IMR-90 (cell line): ENCODE results near the gene ABCC8. TPM values are rescaled to one million over a fixed set of nuclear protein-coding genes. Genes with fewer than 3 reads are reported as not detected.

ENCODE experiments used
- ATAC-seq: fragments of 200-7000 bp; cut with Tn5 transposase; 2 replicates; pipeline ENCODE4 v1.9.1; 2020; ENCODE audit warnings: low read depth, mild to moderate bottlenecking, moderate library complexity
- BruUV-seq: library from RNA; stranded (reverse); fragments of 400-500 nt; replicated peaks from 2 replicates; lab custom pipeline; 2021; lab: Mats Ljungman, UMichigan
- CTCF ChIA-PET: fragments of 300-600 bp; formaldehyde crosslinking; extraction: SDS; loops from one replicate; lab custom pipeline; 2021; ENCODE audit warnings: antibody characterized with exemption; lab: Yijun Ruan, JAX
- POLR2A ChIA-PET: fragments of 300-600 bp; sonication (Branson Sonifier 250); formaldehyde crosslinking; loops from one replicate; lab custom pipeline; 2022; ENCODE audit warnings: antibody characterized with exemption; ENCODE audit not compliant: unreplicated experiment; lab: Charles Lee
- DNase-seq: peaks from one replicate; pipeline ENCODE4 v3.0.0; 2013
- H2AFZ ChIP-seq: replicated peaks from 2 replicates; pipeline ENCODE3; 2013; ENCODE audit warnings: low read length, mild to moderate bottlenecking; ENCODE audit not compliant: poor library complexity
- H2AK5ac ChIP-seq: 2 replicates; pipeline ENCODE4 v1.6.1; 2013; ENCODE audit warnings: low read depth, low read length, inconsistent platforms
- H2AK9ac ChIP-seq: replicated peaks from 2 replicates; pipeline ENCODE3; 2013; ENCODE audit warnings: mild to moderate bottlenecking, low read depth, low read length, moderate library complexity; ENCODE audit not compliant: poor library complexity
- H2BK120ac ChIP-seq: 2 replicates; pipeline ENCODE4 v1.6.1; 2013; ENCODE audit warnings: low read depth, low read length, inconsistent platforms
- H2BK15ac ChIP-seq: 3 replicates; pipeline ENCODE4 v1.6.1; 2013; ENCODE audit warnings: low read depth, low read length, inconsistent platforms
- H2BK20ac ChIP-seq: 2 replicates; pipeline ENCODE4 v1.6.1; 2013; ENCODE audit warnings: low read depth, mild to moderate bottlenecking, inconsistent platforms, low read length, moderate library complexity
- H2BK5ac ChIP-seq: 2 replicates; pipeline ENCODE4 v1.6.1; 2013; ENCODE audit warnings: mild to moderate bottlenecking, low read depth, low read length, inconsistent platforms; ENCODE audit not compliant: poor library complexity, severe bottlenecking
- H3K14ac ChIP-seq: replicated peaks from 2 replicates; pipeline ENCODE4 v1.6.1; 2013; ENCODE audit warnings: low read depth, low read length, inconsistent platforms
- H3K18ac ChIP-seq: 2 replicates; pipeline ENCODE4 v1.6.1; 2013; ENCODE audit warnings: low read depth, low read length, control low read depth
- H3K23ac ChIP-seq: 2 replicates; pipeline ENCODE4 v1.6.1; 2013; ENCODE audit warnings: low read depth, low read length, inconsistent platforms
- H3K27ac ChIP-seq: 2 replicates; pipeline ENCODE4 v1.5.1; 2013; ENCODE audit warnings: mild to moderate bottlenecking, control low read depth, low read length; ENCODE audit not compliant: insufficient read depth
- H3K27me3 ChIP-seq: 2 replicates; pipeline ENCODE4 v1.6.1; 2013; ENCODE audit warnings: low read length; ENCODE audit not compliant: control insufficient read depth, insufficient read depth
- H3K36me3 ChIP-seq: 2 replicates; pipeline ENCODE4 v1.6.1; 2013; ENCODE audit warnings: low read length, mixed read lengths; ENCODE audit not compliant: control insufficient read depth, insufficient read depth
- H3K4ac ChIP-seq: 2 replicates; pipeline ENCODE4 v1.6.1; 2013; ENCODE audit warnings: low read depth, low read length, inconsistent platforms
- H3K4me1 ChIP-seq: 2 replicates; pipeline ENCODE4 v1.6.1; 2013; ENCODE audit warnings: low read length, mixed read lengths; ENCODE audit not compliant: control insufficient read depth, insufficient read depth
- H3K4me2 ChIP-seq: 2 replicates; pipeline ENCODE4 v1.6.1; 2013; ENCODE audit warnings: low read depth, mild to moderate bottlenecking, control low read depth, low read length, moderate library complexity
- H3K4me3 ChIP-seq: 2 replicates; pipeline ENCODE4 v1.5.1; 2013; ENCODE audit warnings: low read depth, mild to moderate bottlenecking, control low read depth, low read length, moderate library complexity; ENCODE audit not compliant: insufficient read depth
- H3K56ac ChIP-seq: 2 replicates; pipeline ENCODE4 v1.6.1; 2013; ENCODE audit warnings: low read length, inconsistent platforms; ENCODE audit not compliant: insufficient read depth; ENCODE audit errors: extremely low read depth
- H3K79me1 ChIP-seq, 2 experiments: 2 replicates each; pipeline ENCODE4 v1.6.1; 2013; ENCODE audit warnings: low read length in 2 of 2, inconsistent platforms in 1 of 2, low read depth in 1 of 2
- H3K9ac ChIP-seq: 2 replicates; pipeline ENCODE4 v1.6.1; 2013; ENCODE audit warnings: low read depth, low read length, control low read depth
- H3K9me1 ChIP-seq: 2 replicates; pipeline ENCODE4 v1.6.1; 2013; ENCODE audit warnings: low read length, inconsistent platforms; ENCODE audit not compliant: insufficient read depth
- H3K9me3 ChIP-seq: 2 replicates; pipeline ENCODE4 v1.6.1; 2013; ENCODE audit warnings: low read length; ENCODE audit not compliant: control insufficient read depth, insufficient read depth
- H4K20me1 ChIP-seq: 2 replicates; pipeline ENCODE4 v1.6.1; 2013; ENCODE audit warnings: low read length, inconsistent platforms; ENCODE audit not compliant: insufficient read depth
- H4K5ac ChIP-seq: 2 replicates; pipeline ENCODE4 v1.6.1; 2013; ENCODE audit warnings: mild to moderate bottlenecking, low read depth, low read length, control low read depth
- H4K8ac ChIP-seq, 2 experiments: 2 replicates each; pipeline ENCODE4 v1.6.1; 2013; ENCODE audit warnings: low read depth in 2 of 2, low read length in 2 of 2, control low read depth in 1 of 2, inconsistent platforms in 1 of 2
- H4K91ac ChIP-seq: 2 replicates; pipeline ENCODE4 v1.6.1; 2013; ENCODE audit warnings: low read depth, low read length, inconsistent platforms; ENCODE audit not compliant: insufficient read depth
- POLR2A ChIP-seq: IDR thresholded peaks from 2 replicates; pipeline ENCODE4 v1.6.1; 2012; ENCODE audit warnings: mild to moderate bottlenecking, low read depth, low read length
- WGBS, 2 experiments: methylation state at CpG; one replicate each; pipeline versions ENCODE4 v1.1.5 to v1.1.7; 2013; ENCODE audit warnings: missing lambda C conversion rate in 2 of 2; ENCODE audit not compliant: insufficient read length in 1 of 2; ENCODE audit errors: extremely low coverage in 2 of 2; 5-methylcytosine and 5-hydroxymethylcytosine counted together
- dilution Hi-C: fragments of 300-500 bp; cut with HindIII; formaldehyde crosslinking; loops from one replicate; pipeline ENCODE4 v1.14.3; 2018; ENCODE audit warnings: low sequenced_read_pairs; ENCODE audit not compliant: unreplicated experiment
- in situ Hi-C: fragments of 300-500 bp; cut with MboI; formaldehyde crosslinking; loops from 3 replicates; pipeline ENCODE4 v1.14.3; 2019; ENCODE audit warnings: low sequenced_read_pairs, inconsistent platforms, mixed read lengths
- intact Hi-C: fragments of 100-400 bp; cut with micrococcal nuclease; formaldehyde crosslinking; loops from 2 replicates; pipeline ENCODE4 v1.10.0; 2022
- polyA plus RNA-seq, 3 experiments: library from polyadenylated mRNA; depleted of rRNA; stranded (reverse); fragments of >200 nt; gene quantifications; 2 replicates each; pipeline ENCODE4 v1.2.3, GENCODE V29; 2012; ENCODE audit warnings: low replicate concordance in 1 of 3
- total RNA-seq: library from RNA; depleted of rRNA; stranded (reverse); fragments of >200 nt; gene quantifications from 2 replicates; pipeline ENCODE4 v1.2.3, GENCODE V29; 2012

ABCC8 gene
- total and polyA plus RNA-seq, 2 of the 4 experiments (the other 2 are of a cell fraction) = not detected

- H4K8ac ChIP-seq = no peak overlapping the region
These were observed 44.6 kb downstream of the ABCC8 start for GRCh38 chr11:17432002-17432401.

More at GRCh38 chr11:17432002-17432401, 44.6 kb downstream of the ABCC8 start:
- Histone ChIP-seq H2AFZ (peak overlapping the region; percentile 41), H3K27me3 (peaks cover 16% of the 10 kb centered on the region), H2BK20ac (no peak overlapping the region), H3K9me3 (no peaks in the 10 kb centered on the region), H3K18ac (no peak overlapping the region), H4K5ac (no peak overlapping the region), H2AK9ac (peak overlapping the region; percentile 42), H2AK5ac (no peak overlapping the region), H3K9ac (no peak overlapping the region), H3K14ac (no peak overlapping the region), H3K9me1 (no peaks in the 10 kb centered on the region), H3K23ac (no peak overlapping the region), H3K4ac (no peak overlapping the region), H2BK15ac (no peak overlapping the region), H3K4me2 (no peak overlapping the region), H3K56ac (no peak overlapping the region), H2BK5ac (no peak overlapping the region), H3K4me1 (no peaks in the 10 kb centered on the region), H4K91ac (no peak overlapping the region), H3K4me3 (no peak overlapping the region), H3K36me3 (no peaks in the 10 kb centered on the region), H3K79me1 (no peaks in the 10 kb centered on the region), H3K27ac (no peak overlapping the region), H2BK120ac (no peak overlapping the region), H4K20me1 (no peaks in the 10 kb centered on the region)
- ATAC-seq (no peak), DNase-seq (no peak)
- BruUV-seq = no TSS peak
- TF ChIP-seq POLR2A = no peak
- 23% methylated on average over 4 of the region's 7 CpGs; no CpG with 5 or more reads in 1 of the 2 experiments for WGBS, 2 experiments
- in situ Hi-C loops = no loop called here
- intact Hi-C loops = no loop called here
- POLR2A ChIA-PET = no interaction called here
- dilution Hi-C loops = no loop called here
- CTCF ChIA-PET = no interaction called here
